Endodermal cell (in vitro differentiated cells): ENCODE data around the gene HHATL. TPM values are rescaled to one million over a fixed set of nuclear protein-coding genes. Genes with fewer than 3 reads are reported as not detected.
A peak's percentile ranks its signal among the peaks of the same experiment; 100 is the strongest.

Experiments used
- DNase-seq: peaks from one replicate; pipeline ENCODE4 v3.0.0-alpha.2; 2017
- H3K27ac ChIP-seq: 2 replicates; pipeline ENCODE4 v1.5.1; 2013; ENCODE audit warnings: mild to moderate bottlenecking, low read depth, low read length, moderate library complexity
- H3K27me3 ChIP-seq: 2 replicates; pipeline ENCODE4 v1.6.1; 2013; ENCODE audit warnings: mild to moderate bottlenecking, low read length, moderate library complexity; ENCODE audit not compliant: insufficient read depth, control insufficient read depth, poor library complexity, severe bottlenecking
- H3K36me3 ChIP-seq: 2 replicates; pipeline ENCODE4 v1.7.0; 2013; ENCODE audit warnings: mild to moderate bottlenecking, low read length, moderate library complexity; ENCODE audit not compliant: control insufficient read depth, insufficient read depth
- H3K4me1 ChIP-seq: one replicate; pipeline ENCODE4 v1.7.0; 2013; ENCODE audit warnings: low read length; ENCODE audit not compliant: control insufficient read depth, insufficient read depth
- H3K4me3 ChIP-seq: 2 replicates; pipeline ENCODE4 v1.5.1; 2013; ENCODE audit warnings: mild to moderate bottlenecking, low read length, moderate library complexity
- H3K9ac ChIP-seq: 2 replicates; pipeline ENCODE4 v1.6.1; 2013; ENCODE audit warnings: mild to moderate bottlenecking, low read length, moderate library complexity; ENCODE audit not compliant: poor library complexity, severe bottlenecking; ENCODE audit errors: extremely low read depth
- H3K9me3 ChIP-seq: 2 replicates; pipeline ENCODE4 v1.6.1; 2013; ENCODE audit warnings: mild to moderate bottlenecking, low read length, moderate library complexity; ENCODE audit not compliant: control insufficient read depth
- H3K27ac Mint-ChIP-seq: 2 replicates; pipeline ENCODE4 v1.8.0; 2020; ENCODE audit warnings: mixed read lengths
- H3K27me3 Mint-ChIP-seq: 2 replicates; pipeline ENCODE4 v1.8.0; 2021; ENCODE audit warnings: mild to moderate bottlenecking, mixed read lengths; ENCODE audit not compliant: insufficient read depth
- H3K36me3 Mint-ChIP-seq: 2 replicates; pipeline ENCODE4 v1.8.0; 2020; ENCODE audit warnings: low read depth, mixed read lengths
- H3K4me1 Mint-ChIP-seq: 2 replicates; pipeline ENCODE4 v1.8.0; 2020; ENCODE audit warnings: mixed read lengths
- H3K4me3 Mint-ChIP-seq: 2 replicates; pipeline ENCODE4 v1.8.0; 2020; ENCODE audit warnings: mild to moderate bottlenecking, moderate library complexity, mixed read lengths
- H3K9me3 Mint-ChIP-seq: 2 replicates; pipeline ENCODE4 v1.8.0; 2020; ENCODE audit warnings: mild to moderate bottlenecking, mixed read lengths
- WGBS, 2 experiments: methylation state at CpG; one replicate each; pipeline versions ENCODE4 v1.1.5 to v1.1.7; 2013; ENCODE audit warnings: missing lambda C conversion rate in 2 of 2, mixed read lengths in 1 of 2; ENCODE audit not compliant: insufficient coverage in 1 of 2, insufficient read length in 1 of 2; 5-methylcytosine and 5-hydroxymethylcytosine counted together
- total RNA-seq, 2 donors: library from RNA; stranded (reverse); fragmentation: NEBNext Ultra II Directional in 1 of 2; extraction: Animal tissue kit (Norgen Biotek cat#: 25700) in 1 of 2; gene quantifications; 2 replicates in 1 of 2; 3 replicates in 1 of 2; pipeline ENCODE4 v1.2.1, GENCODE V29; 2021
- TF ChIP-seq, protein P1 (sequence below): fragments of 200-600 bp; sonication (generic); conservative IDR thresholded peaks from 2 replicates; pipeline ENCODE4 v1.5.0; 2021; ENCODE audit warnings: antibody characterized with exemption, mild to moderate bottlenecking

The HHATL gene
- total RNA-seq, 2 donors from 2014 or later = not detected

DNA sequence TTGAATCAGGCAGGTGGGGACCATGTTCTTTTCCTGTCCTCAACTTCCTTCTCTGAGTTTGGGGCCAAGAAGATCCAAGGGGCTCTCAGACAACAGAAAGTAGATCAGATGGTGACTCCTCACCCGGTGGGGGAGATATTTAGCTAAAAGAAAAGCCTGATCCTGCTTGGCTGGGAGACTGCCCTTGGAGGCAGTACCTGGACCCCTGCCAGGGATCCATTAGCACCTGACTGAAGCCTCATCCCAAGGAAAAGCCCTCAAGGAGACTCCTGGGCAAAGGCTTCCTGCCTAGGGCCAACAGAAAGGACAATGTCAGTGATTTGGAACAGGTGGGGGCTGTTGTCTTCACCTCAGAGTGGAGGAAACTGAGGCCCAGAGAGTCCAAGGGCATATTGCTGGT is 33.5 kb upstream of the HHATL start:
- Histone ChIP-seq H3K36me3 (no peaks in the 10 kb centered on the region), H3K27ac (no peak overlapping the region), H3K4me1 (peaks cover 10% of the 10 kb centered on the region), H3K27me3 (no peaks in the 10 kb centered on the region), H3K9ac (no peak overlapping the region), H3K4me3 (no peak overlapping the region), H3K9me3 (no peaks in the 10 kb centered on the region)
- peak; percentile 90 for DNase-seq
- 23 to 40% methylated on average over 1 of the region's 1 CpG for WGBS, 2 experiments
- H3K4me3 Mint-ChIP-seq = no peak overlapping the region
- H3K27me3 Mint-ChIP-seq = no peaks in the 10 kb centered on the region
- no peaks in the 10 kb centered on the region for H3K36me3 Mint-ChIP-seq
- TF ChIP-seq, protein P1, sequence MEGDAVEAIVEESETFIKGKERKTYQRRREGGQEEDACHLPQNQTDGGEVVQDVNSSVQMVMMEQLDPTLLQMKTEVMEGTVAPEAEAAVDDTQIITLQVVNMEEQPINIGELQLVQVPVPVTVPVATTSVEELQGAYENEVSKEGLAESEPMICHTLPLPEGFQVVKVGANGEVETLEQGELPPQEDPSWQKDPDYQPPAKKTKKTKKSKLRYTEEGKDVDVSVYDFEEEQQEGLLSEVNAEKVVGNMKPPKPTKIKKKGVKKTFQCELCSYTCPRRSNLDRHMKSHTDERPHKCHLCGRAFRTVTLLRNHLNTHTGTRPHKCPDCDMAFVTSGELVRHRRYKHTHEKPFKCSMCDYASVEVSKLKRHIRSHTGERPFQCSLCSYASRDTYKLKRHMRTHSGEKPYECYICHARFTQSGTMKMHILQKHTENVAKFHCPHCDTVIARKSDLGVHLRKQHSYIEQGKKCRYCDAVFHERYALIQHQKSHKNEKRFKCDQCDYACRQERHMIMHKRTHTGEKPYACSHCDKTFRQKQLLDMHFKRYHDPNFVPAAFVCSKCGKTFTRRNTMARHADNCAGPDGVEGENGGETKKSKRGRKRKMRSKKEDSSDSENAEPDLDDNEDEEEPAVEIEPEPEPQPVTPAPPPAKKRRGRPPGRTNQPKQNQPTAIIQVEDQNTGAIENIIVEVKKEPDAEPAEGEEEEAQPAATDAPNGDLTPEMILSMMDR = no peak
- H3K4me1 Mint-ChIP-seq = peaks cover 39% of the 10 kb centered on the region
- peak overlapping the region; percentile 21 for H3K27ac Mint-ChIP-seq
- peaks cover 3% of the 10 kb centered on the region for H3K9me3 Mint-ChIP-seq

DNA sequence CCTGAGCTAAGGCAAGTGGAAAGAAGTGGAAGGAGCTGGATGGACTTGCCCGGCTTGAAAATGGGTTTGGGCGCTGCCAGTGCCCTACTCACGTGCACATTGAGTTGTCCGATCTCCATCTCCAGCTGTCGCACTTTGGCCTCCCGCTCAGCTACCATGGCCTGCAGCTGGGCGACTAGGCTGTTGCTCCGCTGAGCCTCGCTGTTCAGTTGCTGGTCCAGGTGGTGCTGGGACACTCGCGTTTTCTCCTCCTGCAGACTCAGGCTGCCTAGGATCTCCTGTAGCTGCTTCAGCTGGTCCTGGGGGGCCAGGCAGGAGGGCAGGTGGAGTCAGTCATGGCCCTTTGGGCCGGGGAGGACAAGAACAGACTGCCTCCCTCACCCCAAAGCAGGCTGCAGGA is 33.0 kb upstream of the HHATL start:
- peak overlapping the region; percentile 21 for H3K27ac Mint-ChIP-seq
- TF ChIP-seq, protein P1 = no peak
- H3K4me3 Mint-ChIP-seq = no peak overlapping the region
- Histone ChIP-seq H3K9ac (no peak overlapping the region), H3K9me3 (no peaks in the 10 kb centered on the region), H3K4me1 (peaks cover 10% of the 10 kb centered on the region), H3K27ac (no peak overlapping the region), H3K4me3 (no peak overlapping the region), H3K27me3 (no peaks in the 10 kb centered on the region), H3K36me3 (no peaks in the 10 kb centered on the region)
- H3K4me1 Mint-ChIP-seq = peaks cover 39% of the 10 kb centered on the region
- peaks cover 3% of the 10 kb centered on the region for H3K9me3 Mint-ChIP-seq
- H3K27me3 Mint-ChIP-seq = no peaks in the 10 kb centered on the region
- 93 to 96% methylated on average over 8 to 12 of the region's 12 CpGs for WGBS, 2 experiments
- no peak for DNase-seq
- no peaks in the 10 kb centered on the region for H3K36me3 Mint-ChIP-seq

DNA sequence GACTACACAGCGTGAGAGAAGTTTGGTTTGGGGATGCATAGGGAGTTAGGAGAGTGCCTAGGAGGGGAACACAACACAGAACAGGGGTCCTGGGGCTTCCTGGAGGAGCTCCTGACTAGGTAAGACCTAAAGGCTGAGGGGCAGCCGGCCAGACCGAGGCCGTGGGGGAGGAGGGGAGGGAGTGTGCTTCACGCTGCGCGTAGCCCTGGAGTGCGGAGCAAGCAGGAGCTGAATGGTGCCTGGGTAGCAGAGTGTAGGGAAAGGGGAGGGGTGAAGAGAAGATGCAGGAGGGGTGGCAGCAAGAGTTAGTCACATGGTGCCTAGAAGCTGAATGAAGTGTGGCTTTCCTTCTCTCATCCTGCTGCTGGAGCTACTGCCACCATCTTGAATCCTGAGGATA is 32.4 kb upstream of the HHATL start:
- Histone ChIP-seq H3K9me3 (no peaks in the 10 kb centered on the region), H3K27ac (no peak overlapping the region), H3K4me3 (no peak overlapping the region), H3K4me1 (peaks cover 10% of the 10 kb centered on the region), H3K9ac (no peak overlapping the region), H3K36me3 (no peaks in the 10 kb centered on the region), H3K27me3 (no peaks in the 10 kb centered on the region)
- Mint-ChIP-seq H3K4me1 (peaks cover 39% of the 10 kb centered on the region), H3K27me3 (no peaks in the 10 kb centered on the region), H3K9me3 (peaks cover 3% of the 10 kb centered on the region), H3K36me3 (no peaks in the 10 kb centered on the region), H3K4me3 (no peak overlapping the region), H3K27ac (no peak overlapping the region)
- DNase-seq = no peak
- TF ChIP-seq, protein P1 = no peak
- WGBS, 2 experiments = 73 to 78% methylated on average over 7 to 8 of the region's 8 CpGs
